Nephron progenitor cell (in vitro differentiated cells): ENCODE data around the gene RIMBP2.

Experiments
- DNase-seq: peaks from one replicate; pipeline ENCODE4 v3.0.0; 2021
- H3K27ac Mint-ChIP-seq: 2 replicates; pipeline ENCODE4 v1.8.0; 2021; ENCODE audit warnings: mild to moderate bottlenecking, moderate library complexity, mixed read lengths
- H3K27me3 Mint-ChIP-seq: 2 replicates; pipeline ENCODE4 v1.8.0; 2021; ENCODE audit warnings: mild to moderate bottlenecking, low read depth, mixed read lengths; ENCODE audit not compliant: poor library complexity
- H3K36me3 Mint-ChIP-seq: 2 replicates; pipeline ENCODE4 v1.8.0; 2021; ENCODE audit warnings: low read depth, mixed read lengths
- H3K4me1 Mint-ChIP-seq: 2 replicates; pipeline ENCODE4 v1.8.0; 2021; ENCODE audit warnings: mixed read lengths
- H3K4me3 Mint-ChIP-seq: 2 replicates; pipeline ENCODE4 v1.8.0; 2021; ENCODE audit warnings: mild to moderate bottlenecking, moderate library complexity, mixed read lengths
- H3K9me3 Mint-ChIP-seq: 2 replicates; pipeline ENCODE4 v1.8.0; 2021; ENCODE audit warnings: mild to moderate bottlenecking, moderate library complexity, mixed read lengths
- TF ChIP-seq, protein P1 (sequence below): fragments of 200-600 bp; sonication (generic); IDR thresholded peaks from 2 replicates; pipeline ENCODE4 v1.5.0; 2021; ENCODE audit warnings: antibody characterized with exemption

Gene RIMBP2

DNA sequence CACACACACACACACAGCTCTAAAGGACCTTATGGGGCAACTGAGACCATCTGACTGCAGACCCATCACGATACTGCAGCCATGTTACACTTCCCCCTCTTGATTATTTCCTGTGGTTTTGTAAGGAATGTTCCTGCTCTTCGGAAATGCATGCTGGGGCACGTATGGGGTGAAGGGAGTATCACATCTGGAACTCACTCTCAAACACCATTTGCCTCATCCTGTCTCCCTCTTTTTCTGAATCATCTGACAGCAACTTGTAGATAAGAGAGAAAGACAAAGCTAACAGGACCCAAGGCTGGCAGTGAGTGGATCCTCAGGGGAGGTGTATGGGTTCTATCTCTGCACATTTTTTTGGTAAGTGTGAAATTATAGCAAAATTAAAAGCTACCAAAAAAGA lies 50.3 kb downstream of the RIMBP2 start:
- peaks cover 27% of the 10 kb centered on the region for H3K27me3 Mint-ChIP-seq
- DNase-seq, result no peak
- peaks cover 58% of the 10 kb centered on the region for H3K9me3 Mint-ChIP-seq
- TF ChIP-seq, protein P1, sequence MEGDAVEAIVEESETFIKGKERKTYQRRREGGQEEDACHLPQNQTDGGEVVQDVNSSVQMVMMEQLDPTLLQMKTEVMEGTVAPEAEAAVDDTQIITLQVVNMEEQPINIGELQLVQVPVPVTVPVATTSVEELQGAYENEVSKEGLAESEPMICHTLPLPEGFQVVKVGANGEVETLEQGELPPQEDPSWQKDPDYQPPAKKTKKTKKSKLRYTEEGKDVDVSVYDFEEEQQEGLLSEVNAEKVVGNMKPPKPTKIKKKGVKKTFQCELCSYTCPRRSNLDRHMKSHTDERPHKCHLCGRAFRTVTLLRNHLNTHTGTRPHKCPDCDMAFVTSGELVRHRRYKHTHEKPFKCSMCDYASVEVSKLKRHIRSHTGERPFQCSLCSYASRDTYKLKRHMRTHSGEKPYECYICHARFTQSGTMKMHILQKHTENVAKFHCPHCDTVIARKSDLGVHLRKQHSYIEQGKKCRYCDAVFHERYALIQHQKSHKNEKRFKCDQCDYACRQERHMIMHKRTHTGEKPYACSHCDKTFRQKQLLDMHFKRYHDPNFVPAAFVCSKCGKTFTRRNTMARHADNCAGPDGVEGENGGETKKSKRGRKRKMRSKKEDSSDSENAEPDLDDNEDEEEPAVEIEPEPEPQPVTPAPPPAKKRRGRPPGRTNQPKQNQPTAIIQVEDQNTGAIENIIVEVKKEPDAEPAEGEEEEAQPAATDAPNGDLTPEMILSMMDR, result no peak
- peaks cover 5% of the 10 kb centered on the region for H3K36me3 Mint-ChIP-seq
- no peak overlapping the region for H3K27ac Mint-ChIP-seq
- no peak overlapping the region for H3K4me3 Mint-ChIP-seq
- peaks cover 12% of the 10 kb centered on the region for H3K4me1 Mint-ChIP-seq

DNA sequence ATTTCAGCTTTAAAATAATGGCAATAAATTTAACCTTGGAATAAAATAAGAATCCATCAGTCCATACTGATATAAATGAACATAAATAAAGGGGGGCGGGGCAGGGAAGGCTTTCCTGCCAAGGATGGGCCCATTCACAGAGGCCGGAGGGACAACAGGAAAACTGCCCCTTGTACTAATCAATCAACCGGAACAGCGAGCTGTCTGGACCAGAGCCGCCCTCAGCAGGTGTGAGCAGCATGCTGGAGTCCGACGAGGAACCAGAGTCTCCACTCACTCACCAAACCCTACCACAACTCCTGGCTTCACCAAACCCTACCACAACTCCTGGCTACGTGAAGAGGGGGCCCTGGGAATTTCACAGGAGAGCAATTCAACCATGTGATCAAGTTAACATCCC lies 51.3 kb downstream of the RIMBP2 start:
- peaks cover 23% of the 10 kb centered on the region for H3K27me3 Mint-ChIP-seq

DNA sequence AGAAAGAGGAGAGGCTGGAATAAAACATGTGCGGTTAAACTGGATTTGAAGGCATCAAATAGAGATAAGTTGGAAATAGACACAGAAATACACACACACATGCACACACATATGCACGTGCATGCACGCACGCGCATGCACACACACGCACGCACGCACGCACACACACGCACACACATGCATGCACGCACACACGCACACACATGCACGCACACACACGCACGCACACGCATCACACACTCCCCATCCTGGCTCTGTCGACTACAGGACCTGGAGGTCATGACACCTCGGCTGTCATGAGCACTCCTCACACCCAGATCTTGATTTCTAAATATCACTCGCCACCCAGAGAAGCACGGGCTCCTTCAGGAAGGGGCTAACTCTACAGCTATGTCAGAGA lies 51.8 kb downstream of the RIMBP2 start:
- H3K36me3 Mint-ChIP-seq, result peaks cover 5% of the 10 kb centered on the region
- no peak overlapping the region for H3K4me3 Mint-ChIP-seq
- H3K9me3 Mint-ChIP-seq, result peaks cover 45% of the 10 kb centered on the region
- no peak for DNase-seq
- H3K4me1 Mint-ChIP-seq, result peaks cover 12% of the 10 kb centered on the region
- peaks cover 23% of the 10 kb centered on the region for H3K27me3 Mint-ChIP-seq
- TF ChIP-seq, protein P1, result no peak
- H3K27ac Mint-ChIP-seq, result no peak overlapping the region

More for the DNA sequence above, 51.3 kb downstream of the RIMBP2 start:
- peaks cover 5% of the 10 kb centered on the region for H3K36me3 Mint-ChIP-seq
- TF ChIP-seq, protein P1, result no peak
- no peak overlapping the region for H3K4me3 Mint-ChIP-seq
- no peak overlapping the region for H3K27ac Mint-ChIP-seq
- peaks cover 50% of the 10 kb centered on the region for H3K9me3 Mint-ChIP-seq
- DNase-seq, result no peak
- peaks cover 12% of the 10 kb centered on the region for H3K4me1 Mint-ChIP-seq

DNA sequence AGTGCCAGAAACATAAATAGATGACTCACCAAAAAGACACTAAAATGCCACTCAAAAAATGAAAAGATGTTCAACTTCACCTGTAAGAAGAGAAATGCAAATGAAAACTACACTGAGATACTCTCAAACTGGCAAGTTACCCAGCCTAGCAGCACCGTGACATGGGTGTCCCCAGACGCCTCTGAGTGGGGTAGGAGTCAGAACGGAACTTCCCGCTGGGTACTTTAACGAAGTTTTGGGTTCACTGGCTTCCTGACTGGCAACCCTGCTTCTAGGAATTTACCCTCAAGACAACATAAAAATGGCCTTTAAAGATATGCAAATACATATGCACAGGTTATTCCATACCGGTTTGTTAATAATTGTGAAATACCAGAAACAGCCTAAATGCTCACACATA lies 52.6 kb downstream of the RIMBP2 start:
- Mint-ChIP-seq H3K27ac (no peak overlapping the region), H3K4me1 (peaks cover 18% of the 10 kb centered on the region), H3K4me3 (no peak overlapping the region), H3K36me3 (peaks cover 5% of the 10 kb centered on the region), H3K27me3 (peaks cover 26% of the 10 kb centered on the region), H3K9me3 (peaks cover 40% of the 10 kb centered on the region)
- TF ChIP-seq, protein P1, result no peak
- no peak for DNase-seq

DNA sequence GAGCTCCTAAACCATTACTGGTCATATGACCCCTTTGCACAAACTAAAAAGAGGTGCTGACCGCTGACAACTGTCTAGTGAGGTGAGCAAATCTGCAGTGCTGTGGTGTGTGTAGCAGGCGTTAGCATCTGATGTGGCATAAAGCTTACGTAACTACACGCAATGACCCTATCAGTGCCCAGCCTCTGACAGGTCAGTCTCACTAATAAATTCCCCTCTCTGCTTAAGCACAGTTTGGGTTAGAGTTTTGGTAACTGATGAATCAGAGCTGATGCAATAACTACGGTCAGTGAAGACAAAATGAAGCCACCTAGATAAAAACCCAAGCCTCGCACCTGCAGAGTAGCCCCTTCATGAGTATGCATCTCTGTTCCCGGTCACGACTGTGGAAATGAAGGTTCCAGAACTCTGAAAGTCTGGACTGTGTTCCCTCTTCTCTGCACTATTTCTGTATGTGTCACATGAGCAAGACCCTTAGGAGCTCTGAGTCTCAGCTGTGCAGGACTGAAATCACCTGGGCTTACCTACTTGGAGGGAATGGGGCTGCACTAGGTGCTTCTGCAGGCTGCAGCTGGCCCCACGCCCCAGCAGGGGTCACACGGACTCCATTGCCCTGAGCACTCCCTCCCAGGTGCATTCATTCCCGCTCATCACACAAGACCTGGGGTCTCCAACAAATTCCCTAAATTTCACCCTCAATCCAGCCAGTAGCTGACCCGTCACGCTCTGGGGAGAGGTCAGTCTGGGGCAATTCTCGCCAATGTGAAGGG lies 54.4 kb downstream of the RIMBP2 start:
- no peak overlapping the region for H3K4me3 Mint-ChIP-seq
- TF ChIP-seq, protein P1, result peak; percentile 30
- H3K36me3 Mint-ChIP-seq, result no peaks in the 10 kb centered on the region
- H3K27me3 Mint-ChIP-seq, result peaks cover 30% of the 10 kb centered on the region
- DNase-seq, result peak; percentile 23
- peaks cover 31% of the 10 kb centered on the region for H3K9me3 Mint-ChIP-seq
- peaks cover 33% of the 10 kb centered on the region for H3K4me1 Mint-ChIP-seq
- no peak overlapping the region for H3K27ac Mint-ChIP-seq

DNA sequence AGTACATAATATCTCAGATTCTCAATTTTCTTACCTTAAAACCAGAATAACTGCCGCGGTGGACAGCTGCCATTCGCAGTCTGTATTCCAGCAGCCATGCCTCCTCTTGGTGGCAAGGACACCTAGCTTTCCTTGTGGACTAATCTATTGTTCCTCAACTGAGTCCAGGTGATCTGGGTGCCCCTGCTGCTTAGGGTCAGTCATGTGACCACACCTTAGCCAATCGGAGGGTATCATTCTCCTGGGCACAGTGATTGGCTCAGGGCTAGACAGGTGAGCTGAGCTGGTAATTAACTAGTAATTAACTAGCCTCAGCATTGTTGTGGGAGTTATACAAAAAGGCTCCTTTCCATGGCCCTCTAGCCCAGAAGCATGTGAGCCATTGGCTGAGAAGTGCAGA lies 55.0 kb downstream of the RIMBP2 start:
- peaks cover 27% of the 10 kb centered on the region for H3K27me3 Mint-ChIP-seq
- no peaks in the 10 kb centered on the region for H3K36me3 Mint-ChIP-seq
- TF ChIP-seq, protein P1, result no peak
- no peak for DNase-seq
- peaks cover 37% of the 10 kb centered on the region for H3K4me1 Mint-ChIP-seq
- no peak overlapping the region for H3K27ac Mint-ChIP-seq
- H3K9me3 Mint-ChIP-seq, result peaks cover 27% of the 10 kb centered on the region
- no peak overlapping the region for H3K4me3 Mint-ChIP-seq
